D721Med (cell line): ENCODE results near the gene TMEM53.
A peak's percentile ranks its signal among the peaks of the same experiment; 100 is the strongest.

Source experiments
- DNase-seq: peaks from one replicate; pipeline ENCODE4 v3.0.0; 2011; ENCODE audit warnings: low spot score; ENCODE audit not compliant: insufficient read length
- FAIRE-seq: peaks from 2 replicates; lab custom pipeline; 2011; peaks lifted over from hg19 to GRCh38; lab: Jason Lieb, UNC
- TF ChIP-seq, protein P1 (sequence below): IDR thresholded peaks from 2 replicates; pipeline ENCODE4 v1.5.1; 2012; ENCODE audit warnings: mild to moderate bottlenecking, control low read depth; ENCODE audit not compliant: insufficient read depth; ENCODE audit errors: missing control alignments

The TMEM53 gene

DNA sequence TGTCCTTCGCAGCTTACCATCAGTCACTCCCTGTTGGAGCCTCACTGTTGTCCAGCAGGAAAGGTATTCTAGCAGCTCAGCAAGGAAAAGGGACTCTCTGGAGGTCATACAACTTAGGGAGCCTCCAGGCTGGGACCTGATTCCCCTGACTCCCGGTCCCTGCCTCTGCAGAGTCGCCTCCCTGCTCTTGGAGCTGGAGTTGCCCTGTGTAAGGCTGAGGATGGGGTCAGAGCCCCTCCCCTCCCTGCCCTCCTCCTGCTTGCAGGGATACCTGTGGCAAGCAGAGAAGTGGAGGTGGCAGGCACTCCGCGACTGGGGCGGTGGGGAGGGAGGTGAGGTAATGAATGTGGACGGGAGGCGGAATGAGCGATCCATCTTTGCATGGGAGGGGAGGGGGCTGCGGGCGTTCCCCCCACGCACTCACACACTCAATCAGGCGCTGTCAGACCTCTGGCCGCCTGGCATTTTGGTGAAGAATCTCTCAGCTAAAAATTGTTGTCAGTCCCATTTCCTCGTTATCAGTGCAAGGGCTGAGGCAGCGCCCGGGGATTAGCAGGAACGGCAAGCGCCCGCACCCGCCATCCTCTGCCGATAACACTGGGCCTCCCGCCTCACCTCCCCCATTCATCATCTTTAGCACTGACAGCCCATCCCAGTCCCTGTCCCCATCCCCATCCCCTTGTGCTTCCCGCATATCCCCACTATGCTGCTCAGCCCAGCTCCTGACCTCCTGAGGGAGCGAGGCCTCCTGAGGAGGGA lies 64.3 kb downstream of the TMEM53 start:
- FAIRE-seq = no peak

DNA sequence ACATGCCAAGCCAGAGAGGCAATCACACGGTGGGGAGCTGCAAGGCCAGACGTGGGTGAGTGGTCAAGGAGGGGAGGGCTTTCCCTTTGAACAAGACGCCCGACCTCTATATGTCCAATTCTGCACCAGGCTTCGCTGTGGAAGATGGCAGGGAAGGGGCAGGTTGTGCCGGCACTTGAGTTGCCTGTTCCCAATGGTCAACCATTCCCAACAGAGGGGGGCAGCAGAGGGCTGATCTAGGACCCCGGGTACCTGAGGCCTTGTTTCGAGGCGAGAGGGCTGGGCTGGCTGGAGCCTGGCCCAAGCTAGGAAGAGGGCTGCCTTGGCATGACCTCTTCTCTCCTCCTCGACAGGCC lies 64.9 kb downstream of the TMEM53 start:
- TF ChIP-seq, protein P1, sequence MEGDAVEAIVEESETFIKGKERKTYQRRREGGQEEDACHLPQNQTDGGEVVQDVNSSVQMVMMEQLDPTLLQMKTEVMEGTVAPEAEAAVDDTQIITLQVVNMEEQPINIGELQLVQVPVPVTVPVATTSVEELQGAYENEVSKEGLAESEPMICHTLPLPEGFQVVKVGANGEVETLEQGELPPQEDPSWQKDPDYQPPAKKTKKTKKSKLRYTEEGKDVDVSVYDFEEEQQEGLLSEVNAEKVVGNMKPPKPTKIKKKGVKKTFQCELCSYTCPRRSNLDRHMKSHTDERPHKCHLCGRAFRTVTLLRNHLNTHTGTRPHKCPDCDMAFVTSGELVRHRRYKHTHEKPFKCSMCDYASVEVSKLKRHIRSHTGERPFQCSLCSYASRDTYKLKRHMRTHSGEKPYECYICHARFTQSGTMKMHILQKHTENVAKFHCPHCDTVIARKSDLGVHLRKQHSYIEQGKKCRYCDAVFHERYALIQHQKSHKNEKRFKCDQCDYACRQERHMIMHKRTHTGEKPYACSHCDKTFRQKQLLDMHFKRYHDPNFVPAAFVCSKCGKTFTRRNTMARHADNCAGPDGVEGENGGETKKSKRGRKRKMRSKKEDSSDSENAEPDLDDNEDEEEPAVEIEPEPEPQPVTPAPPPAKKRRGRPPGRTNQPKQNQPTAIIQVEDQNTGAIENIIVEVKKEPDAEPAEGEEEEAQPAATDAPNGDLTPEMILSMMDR = peak; percentile 53
- no peak for FAIRE-seq

More for the DNA sequence above, 64.3 kb downstream of the TMEM53 start:
- TF ChIP-seq, protein P1 = no peak
- DNase-seq = no peak

DNA sequence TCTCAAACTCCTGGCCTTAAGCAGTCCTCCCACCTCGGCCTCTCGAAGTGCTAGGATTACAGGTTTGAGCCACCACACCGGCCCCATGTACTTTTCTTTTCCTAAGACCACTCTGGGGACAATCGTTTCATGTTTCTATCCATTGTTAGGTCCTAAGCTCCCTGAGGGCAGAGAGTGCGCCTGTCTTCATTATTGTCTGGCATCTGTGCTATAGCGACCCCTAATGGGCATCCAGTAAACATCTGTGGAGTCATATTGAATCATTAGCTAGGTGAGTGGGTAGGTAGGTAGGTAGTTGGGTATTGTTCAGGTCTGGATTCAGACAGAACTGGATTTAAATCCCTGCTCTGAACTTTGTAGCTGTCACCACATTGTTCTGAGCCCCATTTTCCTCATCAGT lies 66.1 kb downstream of the TMEM53 start:
- FAIRE-seq (no peak), DNase-seq (no peak)
- TF ChIP-seq, protein P1 = no peak

More for the DNA sequence above, 64.9 kb downstream of the TMEM53 start:
- no peak for DNase-seq

DNA sequence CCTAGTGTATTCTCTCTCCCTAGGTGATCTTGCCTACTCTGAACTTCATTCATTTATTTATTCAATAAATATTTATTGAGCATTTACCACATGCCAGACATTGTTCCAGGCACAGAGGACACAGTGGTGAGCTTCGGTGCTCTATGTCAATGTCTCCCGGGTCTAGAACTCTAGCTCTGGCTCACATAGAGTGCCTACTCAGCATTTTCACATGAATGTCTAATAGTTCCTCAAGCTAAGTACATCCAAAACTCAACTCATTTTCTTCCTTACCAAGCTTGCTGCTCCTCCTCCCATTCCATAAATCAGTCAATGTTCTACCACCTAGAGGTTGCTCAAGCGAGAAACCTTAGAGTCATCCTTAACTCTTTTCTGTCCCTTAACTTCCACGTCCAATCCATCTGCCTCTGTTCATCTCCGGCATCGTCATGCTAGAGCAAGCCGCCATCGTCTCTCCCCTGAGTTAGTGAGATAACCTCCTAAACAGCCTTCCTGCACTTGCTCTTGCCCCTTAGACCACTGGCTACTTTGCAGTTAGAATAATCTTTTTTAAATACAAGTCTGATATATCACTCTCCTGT lies 67.5 kb downstream of the TMEM53 start:
- DNase-seq (no peak), FAIRE-seq (no peak)
- TF ChIP-seq, protein P1 = no peak

DNA sequence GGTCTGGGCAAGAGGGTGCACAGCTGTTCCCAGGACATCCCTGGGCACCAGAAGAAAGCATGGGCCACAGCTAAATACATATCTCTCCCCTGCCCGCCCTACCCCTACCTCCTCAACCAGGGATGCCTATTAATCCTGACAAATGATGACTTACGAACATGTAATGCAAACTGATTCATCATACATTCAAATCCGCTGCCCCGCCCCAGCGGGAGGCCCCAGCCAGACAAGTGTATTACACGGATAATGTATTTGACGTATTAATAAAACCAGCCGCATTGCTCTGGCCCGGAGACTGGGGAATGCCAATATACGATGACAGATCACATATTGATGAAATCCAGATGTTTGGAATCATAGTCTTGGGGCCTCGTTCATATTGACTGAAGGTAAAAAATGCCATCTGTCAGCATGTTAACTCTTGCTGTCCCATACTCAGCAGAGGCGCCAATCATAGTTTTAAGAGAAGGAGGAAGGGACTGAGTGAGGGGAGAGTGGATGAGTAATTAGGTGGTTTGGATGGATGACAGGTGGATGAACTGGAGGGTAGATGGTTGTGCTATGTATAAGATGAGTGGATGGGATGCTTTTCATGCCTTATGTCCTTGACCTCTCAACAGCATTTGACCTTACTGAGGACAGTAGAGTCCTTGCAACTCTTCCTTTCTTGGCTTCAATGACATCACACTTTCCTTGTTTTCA lies 68.2 kb downstream of the TMEM53 start:
- TF ChIP-seq, protein P1 = no peak
- no peak for DNase-seq
- FAIRE-seq = no peak

DNA sequence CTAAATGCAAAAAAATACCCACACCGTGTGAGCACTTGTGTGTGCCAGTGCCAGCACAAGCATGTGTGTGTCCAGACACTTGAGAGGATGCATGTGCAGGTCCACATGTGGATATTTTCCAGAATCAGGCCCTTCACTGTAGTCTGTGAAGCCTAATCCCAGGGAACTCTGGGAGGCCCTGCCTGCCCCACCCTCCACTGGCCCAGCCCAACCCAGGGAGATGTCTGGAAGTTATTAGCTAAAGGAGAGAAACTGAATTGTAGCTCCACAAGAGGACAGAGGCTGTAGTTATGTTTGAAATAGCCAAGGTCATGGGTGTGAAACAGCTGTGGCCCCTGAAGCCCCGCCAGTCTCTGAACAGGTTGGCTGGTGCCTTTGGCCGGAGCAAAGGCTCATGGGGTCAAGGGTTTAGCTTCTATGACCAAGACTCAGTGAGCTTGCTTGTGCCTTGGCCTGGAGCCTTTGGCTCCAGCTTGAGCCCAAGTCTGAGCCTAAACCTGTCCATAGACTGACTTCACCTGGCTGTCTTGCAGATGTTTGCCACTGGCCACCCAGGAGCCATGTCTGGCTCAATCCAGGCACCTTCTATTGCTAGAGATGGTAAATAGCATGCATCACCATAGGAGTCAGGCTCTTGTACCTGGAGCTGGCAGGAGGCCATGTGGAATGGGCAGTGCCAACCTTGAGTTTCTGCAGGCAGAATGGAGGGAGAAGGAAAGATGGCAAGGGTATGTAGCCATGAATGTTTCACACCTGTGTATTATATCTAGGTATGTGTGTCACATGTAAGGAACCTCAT lies 69.9 kb downstream of the TMEM53 start:
- DNase-seq (no peak), FAIRE-seq (no peak)
- TF ChIP-seq, protein P1 = no peak
